RPMI7951 (cell line): Measurements from ENCODE around the gene TRRAP. TPM values are rescaled to one million over a fixed set of nuclear protein-coding genes. Genes with fewer than 3 reads are reported as not detected.
"Not testable (repeated sequence)": the region's sequence is repeated elsewhere in the genome, so short reads cannot be mapped to it uniquely, and the experiment has no call there.

ENCODE experiments used
- DNase-seq: peaks from one replicate; pipeline ENCODE4 v3.0.0-alpha.2; 2012; ENCODE audit warnings: low read depth
- total RNA-seq: library from RNA; depleted of rRNA; stranded (reverse); fragments of >200 nt; shearing (Covaris generic); gene quantifications from 2 replicates; pipeline ENCODE4 v1.2.3, GENCODE V29; 2014

Gene TRRAP
- total RNA-seq, 1 experiment from 2014 or later = 9.5 TPM

DNA sequence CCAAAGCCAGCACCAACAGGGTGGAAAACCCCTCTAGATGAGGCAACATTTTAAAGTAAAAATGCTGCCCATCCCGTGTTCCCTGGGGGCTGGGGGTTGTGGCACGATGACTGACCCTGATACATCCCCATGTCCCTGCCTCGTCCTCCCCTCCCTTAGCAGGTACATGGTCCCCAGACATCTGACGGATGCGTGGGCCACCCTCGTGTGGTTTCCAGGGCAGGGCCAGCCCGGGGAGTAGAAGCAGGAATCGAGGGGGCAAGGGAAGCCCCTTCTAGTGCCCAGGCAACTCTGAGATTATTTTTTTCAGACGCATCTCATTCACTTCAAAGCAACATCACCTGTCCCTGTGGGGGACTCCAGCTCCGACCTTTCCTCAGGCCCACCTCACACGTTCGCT lies 12.0 kb upstream of the TRRAP start:
- DNase-seq = no peak

DNA sequence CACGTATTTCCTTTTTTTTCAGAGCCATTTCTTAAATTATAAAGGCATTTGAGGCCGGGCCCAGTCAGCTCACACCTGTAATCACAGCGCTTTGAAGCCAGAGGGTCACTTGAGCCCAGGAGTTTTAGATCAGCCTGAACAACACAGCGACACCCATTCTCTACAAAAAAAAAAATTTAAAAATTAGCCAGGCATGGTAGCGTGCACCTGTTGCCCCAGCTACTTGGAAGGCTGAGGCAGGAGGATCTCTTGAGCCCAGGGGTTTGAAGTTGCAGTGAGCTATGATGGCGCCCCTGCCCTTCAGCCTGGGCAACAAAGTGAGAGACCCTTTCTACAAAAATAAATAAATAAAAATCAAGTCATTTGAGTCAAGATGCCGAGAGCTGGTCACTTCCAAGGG lies 11.6 kb upstream of the TRRAP start:
- DNase-seq = no peak

- no peak for DNase-seq
Measured at GRCh38 chr7:98868450-98868849, 9.9 kb upstream of the TRRAP start.

DNA sequence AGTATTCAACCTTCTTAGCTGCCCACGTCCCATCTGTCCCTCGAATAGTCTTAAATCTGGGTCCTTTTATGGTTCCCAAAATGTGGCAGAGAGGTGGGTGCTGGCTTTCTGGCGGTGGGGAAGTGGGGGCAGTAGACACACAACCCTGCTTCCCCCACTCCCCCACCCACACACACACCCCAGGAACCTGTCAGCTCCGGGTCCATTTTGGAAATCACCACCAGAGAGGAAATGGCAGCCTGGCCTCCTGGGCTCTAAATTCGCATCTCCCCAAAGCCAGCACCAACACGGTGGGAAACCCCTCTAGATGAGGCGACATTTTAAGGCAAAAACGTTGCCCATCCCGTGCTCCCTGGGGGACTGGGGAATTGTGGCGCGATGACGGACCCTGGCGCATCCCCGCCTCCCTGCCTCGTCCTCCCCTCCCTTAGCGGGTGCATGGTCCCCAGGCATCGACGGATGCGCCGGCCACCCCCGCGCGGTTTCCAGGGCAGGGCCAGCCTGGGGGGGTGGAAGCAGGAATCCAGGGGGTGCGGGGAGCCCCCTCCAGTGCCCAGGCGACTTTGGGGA lies 9.2 kb upstream of the TRRAP start:
- DNase-seq = no peak

- no peak for DNase-seq
Measured at GRCh38 chr7:98869597-98870120, 8.7 kb upstream of the TRRAP start, which contains the start of gene TMEM130. TMEM130 (minus strand) TSS chr7:98870014; CDS start chr7:98869861, 153 bp downstream.

GRCh38 chr7:98870121-98870651 lies 8.1 kb upstream of the TRRAP start:
- DNase-seq = no peak

GRCh38 chr7:98870807-98871491 lies 7.4 kb upstream of the TRRAP start:
- no peak for DNase-seq

DNA sequence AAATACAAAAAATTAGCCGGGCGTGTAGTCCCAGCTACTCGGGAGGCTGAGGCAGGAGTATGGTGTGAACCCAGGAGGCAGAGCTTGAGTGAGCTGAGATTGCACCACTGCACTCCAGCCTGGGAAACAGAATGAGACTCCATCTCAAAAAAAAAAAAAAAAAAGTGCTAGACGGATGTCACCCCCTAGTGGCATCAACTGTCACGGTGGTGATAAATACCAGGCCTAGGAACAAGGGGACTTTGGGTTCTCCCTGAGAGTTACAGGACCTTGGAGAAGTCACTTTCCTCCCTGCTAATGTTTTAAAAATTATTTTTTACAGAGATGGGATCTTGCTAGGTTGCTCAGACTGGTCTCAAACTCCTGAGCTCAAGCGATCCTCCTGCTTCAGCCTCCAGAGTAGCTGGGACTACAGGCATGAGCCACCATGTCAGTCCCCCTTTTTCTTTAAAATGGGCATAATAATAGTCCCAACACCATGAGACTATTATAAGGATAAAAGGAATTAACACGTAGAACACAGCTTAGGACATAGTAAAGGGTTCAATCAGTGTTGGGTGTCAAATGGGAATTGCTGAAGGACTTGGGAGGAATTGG lies 5.9 kb upstream of the TRRAP start:
- DNase-seq = no peak

DNA sequence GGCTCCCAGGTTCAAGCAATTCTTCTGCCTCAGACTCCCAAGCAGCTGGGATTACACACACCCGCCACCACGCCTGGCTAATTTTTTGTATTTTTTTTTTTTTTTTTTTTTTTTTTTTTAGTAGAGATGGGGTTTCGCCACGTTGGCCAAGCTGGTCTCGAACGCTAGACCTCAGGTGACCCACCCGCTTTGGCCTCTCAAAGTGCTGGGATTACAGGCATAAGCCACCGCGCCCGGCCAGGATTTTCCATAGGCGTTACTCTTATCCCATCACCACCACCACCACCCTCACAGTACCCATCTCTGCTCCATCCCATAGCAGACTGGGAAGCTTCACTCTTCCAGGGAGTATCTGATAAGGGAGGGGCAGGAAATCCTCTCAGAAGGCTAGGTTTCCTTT lies 4.7 kb upstream of the TRRAP start:
- DNase-seq = not testable (repeated sequence)

DNA sequence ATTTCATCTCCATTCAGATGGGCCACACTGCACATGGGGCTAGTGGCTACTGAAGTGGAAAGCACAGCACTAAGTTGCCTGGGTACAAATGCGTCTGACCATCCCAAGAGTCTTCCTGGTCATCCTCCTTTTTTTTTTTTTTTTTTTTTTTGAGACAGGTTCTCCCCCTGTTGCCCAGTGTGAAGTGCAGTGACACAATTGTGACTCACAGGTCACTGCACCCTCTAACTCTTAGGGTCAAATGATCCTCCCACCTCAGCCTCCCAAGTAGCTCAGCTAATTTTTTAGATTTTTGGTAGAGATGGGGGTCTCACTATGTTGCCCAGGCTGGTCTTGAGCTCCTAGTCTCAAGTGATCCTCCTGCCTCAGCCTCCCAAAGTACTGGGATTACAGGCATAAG lies 3.4 kb upstream of the TRRAP start:
- no peak for DNase-seq

- DNase-seq = no peak
Measured at GRCh38 chr7:98875501-98875900, 2.8 kb upstream of the TRRAP start.

- no peak for DNase-seq
Measured at GRCh38 chr7:98877146-98877545, 1.2 kb upstream of the TRRAP start.

DNA sequence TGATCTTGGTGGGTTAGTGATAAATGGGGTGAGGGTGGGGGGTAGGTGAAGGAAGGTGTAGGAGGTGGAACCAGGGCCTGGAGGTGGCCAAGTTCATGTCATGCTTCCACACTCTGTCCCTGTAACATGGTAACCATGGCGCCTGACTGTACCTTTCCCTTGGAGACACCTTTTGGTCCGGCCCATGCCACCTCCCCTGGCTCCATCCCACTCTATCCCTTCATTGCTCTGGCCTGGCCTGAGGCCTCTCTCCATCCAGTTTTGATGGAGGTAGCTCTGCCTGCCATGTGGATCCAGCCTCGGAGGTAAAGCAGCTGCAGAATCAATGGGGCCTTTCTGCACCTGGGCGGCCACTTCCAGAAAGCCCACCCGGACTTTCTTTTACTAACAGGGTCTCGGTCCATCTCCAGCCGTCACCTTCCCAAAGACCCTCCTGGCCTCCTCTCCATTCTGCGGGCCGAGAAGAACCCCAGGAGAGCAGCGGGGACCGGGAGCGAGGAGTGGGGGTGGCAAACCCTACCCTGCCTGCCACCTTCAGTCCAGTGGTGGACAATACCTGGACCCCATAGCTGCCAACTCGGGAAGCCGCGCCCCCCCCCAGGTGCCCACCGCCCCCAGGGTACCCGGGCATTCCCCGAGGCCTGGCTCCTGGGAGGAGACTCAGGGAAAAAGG lies 504 bp upstream of the TRRAP start:
- DNase-seq = no peak

DNA sequence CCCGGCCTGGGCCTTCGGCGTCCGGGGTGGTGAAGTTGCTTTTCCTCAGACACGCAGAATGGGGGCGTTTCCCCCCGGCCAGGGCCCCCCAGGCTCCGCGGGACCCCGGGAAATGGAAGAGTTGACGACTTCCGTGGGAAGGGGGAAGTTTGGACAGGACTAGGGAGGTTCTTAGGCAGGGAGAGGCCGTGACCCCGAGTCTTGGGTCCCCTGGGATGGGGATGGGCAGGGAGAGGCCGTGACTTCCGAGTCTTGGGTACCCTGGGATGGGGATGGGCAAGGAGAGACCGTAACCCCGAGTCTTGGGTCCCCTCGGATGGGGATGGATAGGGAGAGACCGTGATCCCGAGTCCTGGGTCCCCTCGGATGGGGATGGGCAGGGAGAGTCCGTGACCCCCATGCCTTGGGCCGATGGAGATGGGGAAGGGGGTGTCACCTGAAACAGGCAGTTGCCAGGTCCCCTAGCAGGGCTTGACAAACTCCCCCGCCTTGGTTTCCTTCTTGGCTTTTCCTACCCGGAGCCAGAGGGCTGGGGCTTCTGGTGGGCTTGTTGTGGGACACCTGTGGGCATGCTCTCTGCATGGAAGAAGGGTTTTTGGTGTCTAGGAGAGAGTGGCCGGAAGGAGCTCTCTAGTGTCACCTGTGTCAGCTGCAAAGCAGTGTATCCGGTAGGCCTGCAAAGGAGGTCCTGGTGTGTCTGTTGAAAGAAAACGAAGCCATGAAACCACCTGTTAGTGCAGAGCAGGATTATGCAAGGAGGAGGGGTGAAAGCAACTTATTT lies 1.1 kb downstream of the TRRAP start:
- no peak for DNase-seq

DNA sequence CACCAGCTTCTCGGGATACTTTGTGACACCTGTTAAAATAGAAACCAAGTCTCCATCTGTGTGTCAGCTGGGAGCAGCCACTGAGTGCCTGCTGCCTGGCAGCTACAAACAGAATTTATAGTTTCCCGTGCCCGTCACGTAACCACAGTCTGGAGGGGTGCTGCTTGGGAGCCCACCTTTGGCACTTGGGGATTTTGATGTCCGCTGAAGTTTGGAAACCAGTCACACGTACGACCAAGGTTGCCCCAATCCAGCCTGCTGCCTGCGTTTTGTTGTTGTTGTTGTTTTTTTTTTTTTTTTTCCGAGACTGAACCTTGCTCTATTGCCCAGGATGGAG lies 1.6 kb downstream of the TRRAP start:
- DNase-seq = no peak

- no peak for DNase-seq
Measured at GRCh38 chr7:98880485-98880884, 2.2 kb downstream of the TRRAP start.

GRCh38 chr7:98881561-98882315 lies 3.4 kb downstream of the TRRAP start:
- DNase-seq = no peak

- no peak for DNase-seq
Measured at GRCh38 chr7:98884416-98884815, 6.1 kb downstream of the TRRAP start.

GRCh38 chr7:98887038-98887437 lies 8.7 kb downstream of the TRRAP start:
- DNase-seq = no peak

GRCh38 chr7:98892609-98893008 lies 14.3 kb downstream of the TRRAP start:
- DNase-seq = no peak

DNA sequence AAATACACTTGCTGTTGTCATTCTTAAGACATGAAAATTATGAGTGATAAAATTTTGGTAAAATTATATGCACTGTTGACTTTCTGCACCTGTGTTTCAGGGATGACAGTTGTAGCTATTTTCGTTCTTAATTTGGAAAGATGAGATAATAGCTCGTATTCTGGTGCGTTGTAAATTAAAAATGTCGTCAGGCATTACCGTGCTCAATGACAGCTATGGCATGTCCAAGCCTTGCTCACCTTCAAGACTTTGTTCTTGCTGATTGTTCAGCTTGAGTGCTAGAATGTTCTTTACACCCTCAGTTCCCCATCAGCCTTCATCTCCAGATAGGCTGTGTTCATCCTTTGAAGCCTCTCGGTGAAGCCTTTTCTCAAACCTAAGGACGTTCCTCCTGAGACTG lies 21.5 kb downstream of the TRRAP start:
- no peak for DNase-seq
